Measurements from ENCODE around the gene FAM98B. TPM values are rescaled to one million over a fixed set of nuclear protein-coding genes. Genes with fewer than 3 reads are reported as not detected.

FAM98B gene
- total RNA-seq, 1 experiment from 2014 or later, result 50.0 TPM

DNA sequence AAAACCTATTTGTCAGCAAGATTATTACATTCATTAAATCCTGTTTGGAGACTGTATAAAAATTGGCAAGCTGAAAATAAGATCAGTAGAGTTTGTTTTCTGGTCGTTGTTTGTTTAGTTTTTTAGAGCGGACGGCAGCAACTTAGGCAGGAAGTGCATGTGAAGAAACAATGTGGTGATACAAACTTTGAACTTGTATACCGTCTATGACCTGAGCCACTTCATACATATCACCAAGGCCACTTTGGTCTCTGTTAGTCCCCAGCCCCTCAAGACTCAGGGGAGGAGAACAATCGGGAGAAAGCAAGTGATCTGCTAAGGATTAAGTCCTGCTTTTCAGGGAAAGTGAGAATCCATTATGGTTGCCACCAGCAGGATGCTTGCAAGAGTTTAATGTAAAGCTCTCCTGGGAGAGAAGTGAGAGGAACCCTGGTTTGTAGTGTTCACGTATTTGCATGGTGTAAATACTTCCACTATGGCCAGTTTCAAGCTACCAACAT, 79.5 kb downstream of the FAM98B start:
- Histone ChIP-seq H2BK5ac (ENCODE audit: insufficient read length, low read length) (no peak overlapping the region), H3K9me3 (ENCODE audit: control insufficient read depth, low read depth, low read length) (no peaks in the 10 kb centered on the region), H3K79me2 (ENCODE audit: insufficient read depth, low read length) (no peaks in the 10 kb centered on the region), H4K5ac (ENCODE audit: insufficient read length, low read depth, low read length) (no peak overlapping the region), H2BK12ac (ENCODE audit: insufficient read length, low read depth, low read length) (no peak overlapping the region), H2BK20ac (ENCODE audit: low read depth, low read length, poor library complexity, severe bottlenecking) (no peak overlapping the region), H3K18ac (ENCODE audit: insufficient read length, low read depth, low read length) (no peak overlapping the region), H3K23me2 (ENCODE audit: insufficient read length, low read depth, low read length, poor library complexity, severe bottlenecking) (no peaks in the 10 kb centered on the region), H3K27me3 (ENCODE audit: insufficient read depth, low read length) (no peaks in the 10 kb centered on the region), H3K23ac (ENCODE audit: insufficient read length, low read depth, low read length) (no peak overlapping the region), H3T11ph (ENCODE audit: low read length) (no peak overlapping the region), H4K91ac (ENCODE audit: insufficient read length, low read depth, low read length) (no peak overlapping the region), H2BK120ac (ENCODE audit: low read depth, low read length, poor library complexity, severe bottlenecking) (no peak overlapping the region), H3K56ac (ENCODE audit: insufficient read length, low read depth, low read length) (no peak overlapping the region), H3K4me2 (ENCODE audit: insufficient read depth, insufficient read length, low read length) (no peak overlapping the region), H4K8ac (replicated peaks; ENCODE audit: insufficient read length, low read depth, low read length) (no peak overlapping the region), H3K4me1 (ENCODE audit: insufficient read depth, low read length) (no peaks in the 10 kb centered on the region), H2AK5ac (ENCODE audit: insufficient read length, low read length) (no peak overlapping the region), H3K27ac (ENCODE audit: insufficient read length, low read depth, low read length) (no peak overlapping the region), H3K79me1 (ENCODE audit: insufficient read depth, low read depth, low read length, poor library complexity, severe bottlenecking) (no peaks in the 10 kb centered on the region), H3K9ac (ENCODE audit: extremely low read depth, insufficient read length, low read length) (no peak overlapping the region), H4K20me1 (ENCODE audit: control insufficient read depth, insufficient read depth, insufficient read length) (no peaks in the 10 kb centered on the region), H3K14ac (ENCODE audit: insufficient read depth, low read length) (no peak overlapping the region), H3K4ac (ENCODE audit: low read depth, low read length) (no peak overlapping the region), H2AFZ (ENCODE audit: low read length) (no peak overlapping the region), H2BK15ac (ENCODE audit: low read depth, low read length) (no peak overlapping the region)
- TF ChIP-seq, protein P1, sequence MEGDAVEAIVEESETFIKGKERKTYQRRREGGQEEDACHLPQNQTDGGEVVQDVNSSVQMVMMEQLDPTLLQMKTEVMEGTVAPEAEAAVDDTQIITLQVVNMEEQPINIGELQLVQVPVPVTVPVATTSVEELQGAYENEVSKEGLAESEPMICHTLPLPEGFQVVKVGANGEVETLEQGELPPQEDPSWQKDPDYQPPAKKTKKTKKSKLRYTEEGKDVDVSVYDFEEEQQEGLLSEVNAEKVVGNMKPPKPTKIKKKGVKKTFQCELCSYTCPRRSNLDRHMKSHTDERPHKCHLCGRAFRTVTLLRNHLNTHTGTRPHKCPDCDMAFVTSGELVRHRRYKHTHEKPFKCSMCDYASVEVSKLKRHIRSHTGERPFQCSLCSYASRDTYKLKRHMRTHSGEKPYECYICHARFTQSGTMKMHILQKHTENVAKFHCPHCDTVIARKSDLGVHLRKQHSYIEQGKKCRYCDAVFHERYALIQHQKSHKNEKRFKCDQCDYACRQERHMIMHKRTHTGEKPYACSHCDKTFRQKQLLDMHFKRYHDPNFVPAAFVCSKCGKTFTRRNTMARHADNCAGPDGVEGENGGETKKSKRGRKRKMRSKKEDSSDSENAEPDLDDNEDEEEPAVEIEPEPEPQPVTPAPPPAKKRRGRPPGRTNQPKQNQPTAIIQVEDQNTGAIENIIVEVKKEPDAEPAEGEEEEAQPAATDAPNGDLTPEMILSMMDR (conservative IDR thresholded peaks at IDR 0.05), result no peak
- Mint-ChIP-seq H3K4me3 (no peak overlapping the region), H3K27ac (no peak overlapping the region), H3K27me3 (ENCODE audit: low read depth) (no peaks in the 10 kb centered on the region; the same call in 1 of the 2 replicates), H3K36me3 (ENCODE audit: insufficient read depth in 1 of 3, low read depth in 3 of 3) (no peaks in the 10 kb centered on the region), H3K9me3 (no peaks in the 10 kb centered on the region), H3K4me1 (peaks cover 0 to 7% of the 10 kb centered on the region in 2 experiments; a peak in 2 of 4 replicates)
- 100% methylated on average over 2 of the region's 6 CpGs for WGBS (ENCODE audit: extremely low coverage, insufficient read length, low lambda C conversion rate)
- no peak for DNase-seq

All from H9 (cell line).